PC-3 (cell line): Measurements from ENCODE around the gene CLDN1. TPM values are rescaled to one million over a fixed set of nuclear protein-coding genes. Genes with fewer than 3 reads are reported as not detected.

Source experiments
- ATAC-seq: fragments of 200-7000 bp; cut with Tn5 transposase; 2 replicates; pipeline ENCODE4 v1.9.1; 2020; ENCODE audit warnings: mild to moderate bottlenecking, moderate library complexity
- BruUV-seq: library from RNA; stranded (reverse); fragments of 400-500 nt; replicated peaks from 2 replicates; lab custom pipeline; 2021; lab: Mats Ljungman, UMichigan
- CTCF ChIA-PET: fragments of 300-600 bp; sonication (Branson Sonifier 250); formaldehyde crosslinking; loops from one replicate; lab custom pipeline; 2022; ENCODE audit warnings: antibody characterized with exemption; lab: Charles Lee
- POLR2A ChIA-PET: fragments of 300-600 bp; sonication (Branson Sonifier 250); formaldehyde crosslinking; loops from one replicate; lab custom pipeline; 2022; ENCODE audit warnings: antibody characterized with exemption; ENCODE audit not compliant: unreplicated experiment; lab: Charles Lee
- DNase-seq: peaks from one replicate; pipeline ENCODE4 v3.0.0-alpha.2; 2015
- H2AFZ ChIP-seq: fragments of 300-600 bp; sonication (generic); 2 replicates; pipeline ENCODE4 v1.6.0; 2016; ENCODE audit warnings: antibody characterized with exemption, low read length
- H3F3A ChIP-seq: fragments of 300-600 bp; sonication (generic); one replicate; pipeline ENCODE4 v1.6.0; 2017; ENCODE audit warnings: antibody characterized with exemption, low read length, control low read depth, mild to moderate bottlenecking; ENCODE audit not compliant: unreplicated experiment
- H3K27ac ChIP-seq: fragments of 300-600 bp; sonication (generic); 2 replicates; pipeline ENCODE4 v1.5.1; 2016; ENCODE audit warnings: mild to moderate bottlenecking, low read length
- H3K27me3 ChIP-seq: fragments of 300-600 bp; sonication (generic); 2 replicates; pipeline ENCODE4 v1.6.1; 2016; ENCODE audit warnings: low read length, mixed read lengths
- H3K36me3 ChIP-seq: fragments of 300-600 bp; sonication (generic); 2 replicates; pipeline ENCODE4 v1.6.1; 2016; ENCODE audit warnings: low read depth, mixed run types, low read length, mixed read lengths
- H3K4me1 ChIP-seq: fragments of 300-600 bp; sonication (generic); 2 replicates; pipeline ENCODE4 v1.5.1; 2016; ENCODE audit warnings: low read length; ENCODE audit not compliant: insufficient read depth
- H3K4me2 ChIP-seq: fragments of 300-600 bp; sonication (generic); 2 replicates; pipeline ENCODE4 v1.6.0; 2016; ENCODE audit warnings: low read length
- H3K4me3 ChIP-seq: fragments of 300-600 bp; sonication (generic); 2 replicates; pipeline ENCODE4 v1.5.1; 2016; ENCODE audit warnings: mild to moderate bottlenecking, low read length, mixed read lengths
- H3K79me2 ChIP-seq: fragments of 300-600 bp; sonication (generic); 2 replicates; pipeline ENCODE4 v1.6.1; 2017; ENCODE audit warnings: low read length, mixed read lengths
- H3K9ac ChIP-seq: fragments of 300-600 bp; sonication (generic); 2 replicates; pipeline ENCODE4 v1.6.0; 2016; ENCODE audit warnings: mild to moderate bottlenecking, low read length
- H3K9me2 ChIP-seq: fragments of 300-600 bp; sonication (generic); replicated peaks from 2 replicates; pipeline ENCODE4 v1.6.1; 2016; ENCODE audit warnings: mixed run types, low read length, mixed read lengths
- H3K9me3 ChIP-seq: fragments of 300-600 bp; sonication (generic); 2 replicates; pipeline ENCODE4 v1.6.1; 2016; ENCODE audit warnings: low read length, mixed read lengths
- H4K20me1 ChIP-seq: fragments of 300-600 bp; sonication (generic); 2 replicates; pipeline ENCODE4 v1.6.1; 2016; ENCODE audit warnings: low read length, mixed read lengths
- CTCF ChIP-seq: fragments of 300-600 bp; sonication (generic); conservative IDR thresholded peaks from 2 replicates; pipeline ENCODE4 v1.5.1; 2017; ENCODE audit warnings: antibody characterized with exemption, low read depth, mild to moderate bottlenecking, low read length
- EZH2 ChIP-seq: fragments of 300-600 bp; sonication (generic); IDR thresholded peaks from one replicate; pipeline ENCODE4 v1.6.1; 2017; ENCODE audit warnings: antibody characterized with exemption, mild to moderate bottlenecking, low read length; ENCODE audit not compliant: unreplicated experiment
- EZH2phosphoT487 ChIP-seq: fragments of 300-600 bp; sonication (generic); IDR thresholded peaks from 2 replicates; pipeline ENCODE4 v1.6.1; 2018; ENCODE audit warnings: mild to moderate bottlenecking, antibody characterized with exemption, low read length, borderline replicate concordance
- intact Hi-C: fragments of 100-400 bp; cut with micrococcal nuclease; formaldehyde crosslinking; loops from 2 replicates; pipeline ENCODE4 v1.9.0; 2023
- total RNA-seq: library from RNA; depleted of rRNA; stranded (reverse); fragments of >200 nt; gene quantifications from 2 replicates; pipeline ENCODE4 v1.2.3, GENCODE V29; 2014

The CLDN1 gene
- total RNA-seq, 1 experiment from 2014 or later = 6.8 TPM

GRCh38 chr3:190370369-190370768 is 48.1 kb upstream of the CLDN1 start:
- no peak overlapping the region for H3K4me2 ChIP-seq
- no peak for ATAC-seq
- H2AFZ ChIP-seq = no peak overlapping the region
- H3F3A ChIP-seq = no peaks in the 10 kb centered on the region
- intact Hi-C loops = no loop called here
- no peak overlapping the region for H3K9ac ChIP-seq
- H3K4me3 ChIP-seq = no peak overlapping the region
- no peaks in the 10 kb centered on the region for H4K20me1 ChIP-seq
- DNase-seq = no peak
- no peaks in the 10 kb centered on the region for H3K79me2 ChIP-seq
- no peaks in the 10 kb centered on the region for H3K36me3 ChIP-seq
- BruUV-seq = no TSS peak
- H3K27ac ChIP-seq = no peak overlapping the region
- ChIA-PET CTCF (interaction anchor here (0.7 kb wide), 1 partner anchor 8 kb away, joined by 3 read pairs; no protein-coding TSS in a partner anchor), POLR2A (no interaction called here)
- no peaks in the 10 kb centered on the region for H3K9me3 ChIP-seq
- TF ChIP-seq EZH2 = no peak
- no peak for TF ChIP-seq EZH2phosphoT487
- TF ChIP-seq CTCF = no peak
- no peaks in the 10 kb centered on the region for H3K9me2 ChIP-seq
- H3K4me1 ChIP-seq = peaks cover 42% of the 10 kb centered on the region
- no peaks in the 10 kb centered on the region for H3K27me3 ChIP-seq

- H3K4me2 ChIP-seq = no peak overlapping the region
- H3K4me3 ChIP-seq = no peak overlapping the region
- no peaks in the 10 kb centered on the region for H3K9me2 ChIP-seq
- peak; percentile 37 for DNase-seq
- TF ChIP-seq EZH2phosphoT487 = no peak
- no TSS peak for BruUV-seq
- no peaks in the 10 kb centered on the region for H3K27me3 ChIP-seq
- H4K20me1 ChIP-seq = no peaks in the 10 kb centered on the region
- H2AFZ ChIP-seq = no peak overlapping the region
- H3F3A ChIP-seq = no peaks in the 10 kb centered on the region
- CTCF ChIA-PET = no interaction called here
- H3K9me3 ChIP-seq = no peaks in the 10 kb centered on the region
- intact Hi-C loops = no loop called here
- POLR2A ChIA-PET = no interaction called here
- H3K9ac ChIP-seq = no peak overlapping the region
- no peak overlapping the region for H3K27ac ChIP-seq
- peaks cover 36% of the 10 kb centered on the region for H3K4me1 ChIP-seq
- H3K36me3 ChIP-seq = no peaks in the 10 kb centered on the region
- no peak for ATAC-seq
- H3K79me2 ChIP-seq = no peaks in the 10 kb centered on the region
These were observed 47.5 kb upstream of the CLDN1 start for GRCh38 chr3:190369668-190370295.

- H3K9me3 ChIP-seq = no peaks in the 10 kb centered on the region
- H3K9me2 ChIP-seq = no peaks in the 10 kb centered on the region
- H3K79me2 ChIP-seq = no peaks in the 10 kb centered on the region
- no peaks in the 10 kb centered on the region for H4K20me1 ChIP-seq
- peaks cover 27% of the 10 kb centered on the region for H3K4me1 ChIP-seq
- no peak overlapping the region for H3K9ac ChIP-seq
- H3K27me3 ChIP-seq = no peaks in the 10 kb centered on the region
- ATAC-seq (no peak; the same call in 1 of the 2 replicates), DNase-seq (peak; percentile 15)
- intact Hi-C loops = no loop called here
- BruUV-seq = no TSS peak
- H3K4me3 ChIP-seq = no peak overlapping the region
- no peak overlapping the region for H2AFZ ChIP-seq
- CTCF ChIA-PET = no interaction called here
- no peaks in the 10 kb centered on the region for H3K36me3 ChIP-seq
- POLR2A ChIA-PET = no interaction called here
- TF ChIP-seq EZH2 (no peak), EZH2phosphoT487 (no peak), CTCF (no peak)
- no peak overlapping the region for H3K27ac ChIP-seq
- no peak overlapping the region for H3K4me2 ChIP-seq
- no peaks in the 10 kb centered on the region for H3F3A ChIP-seq
These were observed 46.6 kb upstream of the CLDN1 start for GRCh38 chr3:190368881-190369280.
